GM12891 (cell line): ENCODE data around the gene TBX4.

Source experiments
- POLR2A ChIP-seq: IDR thresholded peaks from 2 replicates; pipeline ENCODE4 v1.6.1; 2011; ENCODE audit warnings: low read depth, low read length, control low read depth
- POLR2AphosphoS5 ChIP-seq: IDR thresholded peaks from 2 replicates; pipeline ENCODE4 v1.6.1; 2011; ENCODE audit warnings: low read depth, low read length, control low read depth
- POU2F2 ChIP-seq: IDR thresholded peaks from 2 replicates; pipeline ENCODE4 v1.6.1; 2011; ENCODE audit warnings: low read depth, mild to moderate bottlenecking, control low read depth, low read length, moderate library complexity
- SPI1 ChIP-seq: IDR thresholded peaks from 2 replicates; pipeline ENCODE4 v1.6.1; 2011; ENCODE audit warnings: low read depth, low read length, control low read depth
- TAF1 ChIP-seq: IDR thresholded peaks from 2 replicates; pipeline ENCODE4 v1.6.1; 2011; ENCODE audit warnings: low read depth, low read length, control low read depth

DNA sequence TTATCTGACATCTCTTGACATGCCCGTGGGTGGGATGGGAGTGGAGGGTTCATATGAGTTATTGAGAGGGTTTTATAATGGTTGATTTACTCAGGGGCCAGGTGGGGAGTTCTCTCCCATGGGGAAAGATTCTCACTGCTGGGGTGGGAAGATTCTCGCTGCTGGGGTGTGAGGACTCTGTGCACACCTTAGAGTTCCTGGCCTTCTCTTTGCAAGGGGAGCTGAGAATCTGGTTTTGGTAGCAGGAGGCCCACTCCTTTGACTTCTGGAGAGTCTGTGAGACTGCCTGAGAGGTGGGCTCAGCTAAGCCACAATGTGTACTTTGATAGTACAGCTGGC lies 31.5 kb downstream of the TBX4 start:
- TF ChIP-seq TAF1 (no peak), POLR2A (no peak), POLR2AphosphoS5 (no peak), SPI1 (no peak), POU2F2 (no peak)
